WTC11 (cell line): ENCODE data around the gene MEGF11. TPM values are rescaled to one million over a fixed set of nuclear protein-coding genes. Genes with fewer than 3 reads are reported as not detected.

Experiments used
- ATAC-seq: fragments of 200-7000 bp; cut with Tn5 transposase; 2 replicates; pipeline ENCODE4 v1.10.0; 2021; ENCODE audit warnings: mild to moderate bottlenecking, moderate library complexity
- CTCF ChIA-PET: fragments of 300-600 bp; sonication (Branson Sonifier 250); formaldehyde crosslinking; loops from one replicate; lab custom pipeline; 2021; ENCODE audit warnings: antibody characterized with exemption; lab: Charles Lee
- POLR2A ChIA-PET: fragments of 350-600 bp; sonication (Branson Sonifier 250); formaldehyde crosslinking; loops from one replicate; lab custom pipeline; 2021; ENCODE audit warnings: antibody characterized with exemption; lab: Charles Lee
- DNase-seq: peaks from one replicate; pipeline ENCODE4 v3.0.0; 2021; ENCODE audit warnings: low spot score
- H3K27ac Mint-ChIP-seq: 2 replicates; pipeline ENCODE4 v1.8.0; 2021; ENCODE audit warnings: mixed read lengths
- H3K27me3 Mint-ChIP-seq: 2 replicates; pipeline ENCODE4 v1.8.0; 2021; ENCODE audit warnings: low read depth, mild to moderate bottlenecking, moderate library complexity, mixed read lengths
- H3K36me3 Mint-ChIP-seq: 2 replicates; pipeline ENCODE4 v1.8.0; 2021; ENCODE audit warnings: mixed read lengths
- H3K4me1 Mint-ChIP-seq: 2 replicates; pipeline ENCODE4 v1.8.0; 2022; ENCODE audit warnings: mixed read lengths
- H3K4me3 Mint-ChIP-seq: 2 replicates; pipeline ENCODE4 v1.8.0; 2021; ENCODE audit warnings: mild to moderate bottlenecking, moderate library complexity, mixed read lengths
- H3K9me3 Mint-ChIP-seq: 2 replicates; pipeline ENCODE4 v1.8.0; 2021; ENCODE audit warnings: mixed read lengths
- AR ChIP-seq: fragments of 250-450 bp; sonication (Bioruptor Pico); IDR thresholded peaks from 2 replicates; pipeline ENCODE4 v1.9.0; 2021; ENCODE audit warnings: mild to moderate bottlenecking
- ESRRA ChIP-seq: sonication (generic); formaldehyde crosslinking; IDR thresholded peaks from 2 replicates; pipeline ENCODE4 v1.8.1; 2022; ENCODE audit warnings: mild to moderate bottlenecking, missing genetic modification reagents, borderline replicate concordance
- ETV6 ChIP-seq: sonication (generic); formaldehyde crosslinking; IDR thresholded peaks from 2 replicates; pipeline ENCODE4 v1.8.1; 2022; ENCODE audit warnings: mild to moderate bottlenecking, missing genetic modification reagents
- FOXK1 ChIP-seq: sonication (generic); formaldehyde crosslinking; IDR thresholded peaks from 2 replicates; pipeline ENCODE4 v1.8.0; 2022; ENCODE audit warnings: mild to moderate bottlenecking, moderate library complexity, missing genetic modification reagents
- FOXP1 ChIP-seq: sonication (generic); formaldehyde crosslinking; IDR thresholded peaks from 2 replicates; pipeline ENCODE4 v1.8.0; 2022; ENCODE audit warnings: missing genetic modification reagents, mild to moderate bottlenecking, moderate library complexity, borderline replicate concordance
- GABPB1 ChIP-seq: sonication (generic); formaldehyde crosslinking; IDR thresholded peaks from 2 replicates; pipeline ENCODE4 v1.8.1; 2023; ENCODE audit warnings: mild to moderate bottlenecking, missing genetic modification reagents
- NR3C1 ChIP-seq: sonication (generic); formaldehyde crosslinking; conservative IDR thresholded peaks from 2 replicates; pipeline ENCODE4 v1.8.1; 2023; ENCODE audit warnings: low read depth, mild to moderate bottlenecking, missing genetic modification reagents
- OVOL2 ChIP-seq: fragments of 250-450 bp; sonication (Bioruptor Pico); IDR thresholded peaks from 2 replicates; pipeline ENCODE4 v1.9.0; 2021; ENCODE audit warnings: mild to moderate bottlenecking, borderline replicate concordance
- PRDM15 ChIP-seq: sonication (generic); formaldehyde crosslinking; IDR thresholded peaks from 2 replicates; pipeline ENCODE4 v1.8.0; 2022; ENCODE audit warnings: missing genetic modification reagents
- SOX15 ChIP-seq: fragments of 250-450 bp; sonication (Bioruptor Pico); IDR thresholded peaks from 2 replicates; pipeline ENCODE4 v1.9.0; 2021; ENCODE audit warnings: mild to moderate bottlenecking
- SP1 ChIP-seq: sonication (generic); formaldehyde crosslinking; conservative IDR thresholded peaks from 2 replicates; pipeline ENCODE4 v1.8.1; 2022; ENCODE audit warnings: missing genetic modification reagents
- TEAD4 ChIP-seq: sonication (generic); formaldehyde crosslinking; IDR thresholded peaks from 2 replicates; pipeline ENCODE4 v1.8.0; 2022; ENCODE audit warnings: mild to moderate bottlenecking, missing genetic modification reagents
- TP53 ChIP-seq: sonication (generic); formaldehyde crosslinking; IDR thresholded peaks from 2 replicates; pipeline ENCODE4 v1.8.1; 2023; ENCODE audit warnings: mild to moderate bottlenecking, missing genetic modification reagents
- ZBTB21 ChIP-seq: sonication (generic); formaldehyde crosslinking; IDR thresholded peaks from 2 replicates; pipeline ENCODE4 v1.8.1; 2023; ENCODE audit warnings: mild to moderate bottlenecking, missing genetic modification reagents, borderline replicate concordance
- ZNF263 ChIP-seq: sonication (generic); formaldehyde crosslinking; IDR thresholded peaks from 2 replicates; pipeline ENCODE4 v1.8.1; 2022; ENCODE audit warnings: low read depth, mild to moderate bottlenecking, moderate library complexity, missing genetic modification reagents
- total RNA-seq: library from RNA; stranded (reverse); gene quantifications from 3 replicates; pipeline ENCODE4 v1.2.3, GENCODE V29; 2021
- TF ChIP-seq, protein P1 (sequence below): fragments of 250-450 bp; sonication (Bioruptor Pico); IDR thresholded peaks from 2 replicates; pipeline ENCODE4 v1.9.0; 2021; ENCODE audit warnings: mild to moderate bottlenecking, borderline replicate concordance
- TF ChIP-seq, protein P2 (sequence below): sonication (generic); formaldehyde crosslinking; IDR thresholded peaks from 2 replicates; pipeline ENCODE4 v1.8.1; 2022; ENCODE audit warnings: low read depth, mild to moderate bottlenecking, moderate library complexity, missing genetic modification reagents, borderline replicate concordance

MEGF11 gene
- total RNA-seq, 1 experiment from 2014 or later, result 3.3 TPM

GRCh38 chr15:66184936-66185790, 68.4 kb downstream of the MEGF11 start:
- no peak for ATAC-seq
- H3K36me3 Mint-ChIP-seq, result no peaks in the 10 kb centered on the region
- POLR2A ChIA-PET, result interaction anchor here (0.5 kb wide), 1 partner anchor 393 kb away, joined by 4 read pairs; no protein-coding TSS in a partner anchor
- H3K27ac Mint-ChIP-seq, result no peak overlapping the region
- H3K9me3 Mint-ChIP-seq, result no peaks in the 10 kb centered on the region
- CTCF ChIA-PET, result no interaction called here
- peaks cover 66% of the 10 kb centered on the region for H3K4me1 Mint-ChIP-seq
- no peak for DNase-seq
- peaks cover 4% of the 10 kb centered on the region for H3K27me3 Mint-ChIP-seq
- H3K4me3 Mint-ChIP-seq, result no peak overlapping the region
- no peak for TF ChIP-seq NR3C1
- no peak for TF ChIP-seq TEAD4 (CRISPR knock-in tag)
- TF ChIP-seq SOX15 (CRISPR knock-in tag), result no peak
- no peak for TF ChIP-seq AR (CRISPR knock-in tag)
- no peak for TF ChIP-seq GABPB1 (CRISPR knock-in tag)
- TF ChIP-seq, protein P1, sequence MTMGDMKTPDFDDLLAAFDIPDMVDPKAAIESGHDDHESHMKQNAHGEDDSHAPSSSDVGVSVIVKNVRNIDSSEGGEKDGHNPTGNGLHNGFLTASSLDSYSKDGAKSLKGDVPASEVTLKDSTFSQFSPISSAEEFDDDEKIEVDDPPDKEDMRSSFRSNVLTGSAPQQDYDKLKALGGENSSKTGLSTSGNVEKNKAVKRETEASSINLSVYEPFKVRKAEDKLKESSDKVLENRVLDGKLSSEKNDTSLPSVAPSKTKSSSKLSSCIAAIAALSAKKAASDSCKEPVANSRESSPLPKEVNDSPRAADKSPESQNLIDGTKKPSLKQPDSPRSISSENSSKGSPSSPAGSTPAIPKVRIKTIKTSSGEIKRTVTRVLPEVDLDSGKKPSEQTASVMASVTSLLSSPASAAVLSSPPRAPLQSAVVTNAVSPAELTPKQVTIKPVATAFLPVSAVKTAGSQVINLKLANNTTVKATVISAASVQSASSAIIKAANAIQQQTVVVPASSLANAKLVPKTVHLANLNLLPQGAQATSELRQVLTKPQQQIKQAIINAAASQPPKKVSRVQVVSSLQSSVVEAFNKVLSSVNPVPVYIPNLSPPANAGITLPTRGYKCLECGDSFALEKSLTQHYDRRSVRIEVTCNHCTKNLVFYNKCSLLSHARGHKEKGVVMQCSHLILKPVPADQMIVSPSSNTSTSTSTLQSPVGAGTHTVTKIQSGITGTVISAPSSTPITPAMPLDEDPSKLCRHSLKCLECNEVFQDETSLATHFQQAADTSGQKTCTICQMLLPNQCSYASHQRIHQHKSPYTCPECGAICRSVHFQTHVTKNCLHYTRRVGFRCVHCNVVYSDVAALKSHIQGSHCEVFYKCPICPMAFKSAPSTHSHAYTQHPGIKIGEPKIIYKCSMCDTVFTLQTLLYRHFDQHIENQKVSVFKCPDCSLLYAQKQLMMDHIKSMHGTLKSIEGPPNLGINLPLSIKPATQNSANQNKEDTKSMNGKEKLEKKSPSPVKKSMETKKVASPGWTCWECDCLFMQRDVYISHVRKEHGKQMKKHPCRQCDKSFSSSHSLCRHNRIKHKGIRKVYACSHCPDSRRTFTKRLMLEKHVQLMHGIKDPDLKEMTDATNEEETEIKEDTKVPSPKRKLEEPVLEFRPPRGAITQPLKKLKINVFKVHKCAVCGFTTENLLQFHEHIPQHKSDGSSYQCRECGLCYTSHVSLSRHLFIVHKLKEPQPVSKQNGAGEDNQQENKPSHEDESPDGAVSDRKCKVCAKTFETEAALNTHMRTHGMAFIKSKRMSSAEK (CRISPR knock-in tag), result no peak
- no peak for TF ChIP-seq FOXP1
- no peak for TF ChIP-seq ESRRA (CRISPR knock-in tag)
- TF ChIP-seq OVOL2, result no peak

DNA sequence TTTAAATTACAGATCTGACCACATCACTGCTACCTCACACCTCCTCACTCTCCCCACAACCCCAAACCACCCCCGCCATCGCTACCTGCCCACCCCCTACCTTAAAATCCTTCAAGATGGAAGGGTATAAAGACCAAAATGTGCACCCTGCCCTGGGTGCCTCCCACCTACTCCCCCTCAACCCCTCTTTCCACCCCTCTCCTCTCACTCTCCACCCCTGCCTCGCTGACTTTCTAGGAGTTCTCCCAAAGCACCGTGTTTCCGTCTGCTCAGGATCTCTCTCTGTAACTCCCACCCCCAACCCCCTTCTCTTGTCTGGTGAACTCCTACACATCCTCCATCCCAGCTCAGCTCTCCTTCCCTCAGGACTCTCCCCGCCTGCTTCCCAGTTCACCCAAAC, 69.1 kb downstream of the MEGF11 start:
- DNase-seq, result no peak
- no peak for ATAC-seq
- no peaks in the 10 kb centered on the region for H3K36me3 Mint-ChIP-seq
- H3K9me3 Mint-ChIP-seq, result no peaks in the 10 kb centered on the region
- no peak for TF ChIP-seq FOXK1 (CRISPR knock-in tag)
- no peak for TF ChIP-seq ZNF263
- TF ChIP-seq, protein P2, sequence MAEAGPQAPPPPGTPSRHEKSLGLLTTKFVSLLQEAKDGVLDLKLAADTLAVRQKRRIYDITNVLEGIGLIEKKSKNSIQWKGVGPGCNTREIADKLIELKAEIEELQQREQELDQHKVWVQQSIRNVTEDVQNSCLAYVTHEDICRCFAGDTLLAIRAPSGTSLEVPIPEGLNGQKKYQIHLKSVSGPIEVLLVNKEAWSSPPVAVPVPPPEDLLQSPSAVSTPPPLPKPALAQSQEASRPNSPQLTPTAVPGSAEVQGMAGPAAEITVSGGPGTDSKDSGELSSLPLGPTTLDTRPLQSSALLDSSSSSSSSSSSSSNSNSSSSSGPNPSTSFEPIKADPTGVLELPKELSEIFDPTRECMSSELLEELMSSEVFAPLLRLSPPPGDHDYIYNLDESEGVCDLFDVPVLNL (CRISPR knock-in tag), result no peak
- TF ChIP-seq TP53 (CRISPR knock-in tag), result no peak
- no peak for TF ChIP-seq SP1
- TF ChIP-seq ETV6 (CRISPR knock-in tag), result no peak
- no peak for TF ChIP-seq OVOL2
- no peak for TF ChIP-seq ZBTB21 (CRISPR knock-in tag)
- no peak for TF ChIP-seq PRDM15
- CTCF ChIA-PET, result no interaction called here
- no peak overlapping the region for H3K27ac Mint-ChIP-seq
- peaks cover 4% of the 10 kb centered on the region for H3K27me3 Mint-ChIP-seq
- peaks cover 70% of the 10 kb centered on the region for H3K4me1 Mint-ChIP-seq
- H3K4me3 Mint-ChIP-seq, result no peak overlapping the region
- POLR2A ChIA-PET, result no interaction called here
